CD4-positive, CD25-positive, alpha-beta regulatory T cell (primary cell): ENCODE results near the gene SLC30A4. TPM values are rescaled to one million over a fixed set of nuclear protein-coding genes. Genes with fewer than 3 reads are reported as not detected.

ENCODE experiments used
- ATAC-seq, 2 donors: fragments of 150-1000 bp; cut with Tn5 transposase; one replicate each; pipeline ENCODE4 v1.10.0; 2021; ENCODE audit warnings: low read depth in 2 of 2, moderate number of reproducible peaks in 2 of 2, moderate library complexity in 1 of 2
- DNase-seq, 3 donors: peaks; one replicate each; pipeline versions ENCODE4 v3.0.0 to v3.0.0-alpha.2; 2012 to 2022; ENCODE audit warnings: mixed read lengths in 1 of 3
- H3K27ac ChIP-seq: one replicate; pipeline ENCODE4 v1.7.0; 2013; ENCODE audit warnings: mild to moderate bottlenecking, low read length; ENCODE audit not compliant: insufficient read depth, poor library complexity, severe bottlenecking
- H3K27me3 ChIP-seq: one replicate; pipeline ENCODE4 v1.7.0; 2013; ENCODE audit warnings: low read length; ENCODE audit not compliant: control insufficient read depth, insufficient read depth
- H3K36me3 ChIP-seq: one replicate; pipeline ENCODE4 v1.7.0; 2013; ENCODE audit warnings: mild to moderate bottlenecking, low read length, moderate library complexity; ENCODE audit not compliant: control insufficient read depth, insufficient read depth
- H3K4me1 ChIP-seq: 2 replicates; pipeline ENCODE4 v1.7.0; 2013; ENCODE audit warnings: mild to moderate bottlenecking, low read length; ENCODE audit not compliant: insufficient read depth, control insufficient read depth, poor library complexity, severe bottlenecking
- H3K4me3 ChIP-seq: one replicate; pipeline ENCODE4 v1.7.0; 2013; ENCODE audit warnings: low read depth, mild to moderate bottlenecking, low read length, moderate library complexity
- H3K9me3 ChIP-seq, 2 experiments: 1 replicate in 1 of 2; 2 replicates in 1 of 2; pipeline ENCODE4 v1.7.0; 2013; ENCODE audit warnings: low read length in 2 of 2, mild to moderate bottlenecking in 1 of 2, moderate library complexity in 1 of 2; ENCODE audit not compliant: control insufficient read depth in 2 of 2
- H3K27ac Mint-ChIP-seq, 3 donors: one replicate each; pipeline ENCODE4 v1.8.0; 2020 to 2022; ENCODE audit warnings: mild to moderate bottlenecking in 3 of 3, mixed read lengths in 3 of 3, moderate library complexity in 2 of 3
- H3K27me3 Mint-ChIP-seq: one replicate; pipeline ENCODE4 v1.8.0; 2022; ENCODE audit warnings: mild to moderate bottlenecking, mixed read lengths
- H3K36me3 Mint-ChIP-seq: one replicate; pipeline ENCODE4 v1.8.0; 2020; ENCODE audit warnings: mixed read lengths
- H3K4me1 Mint-ChIP-seq, 4 donors: one replicate each; pipeline ENCODE4 v1.8.0; 2020 to 2022; ENCODE audit warnings: mixed read lengths in 4 of 4, mild to moderate bottlenecking in 1 of 4
- H3K4me3 Mint-ChIP-seq, 4 donors: one replicate each; pipeline ENCODE4 v1.8.0; 2020 to 2022; ENCODE audit warnings: mild to moderate bottlenecking in 4 of 4, mixed read lengths in 4 of 4, moderate library complexity in 3 of 4
- H3K9me3 Mint-ChIP-seq, 7 donors: one replicate each; pipeline ENCODE4 v1.8.0; 2020 to 2022; ENCODE audit warnings: mixed read lengths in 7 of 7, mild to moderate bottlenecking in 3 of 7, moderate library complexity in 2 of 7
- polyA plus RNA-seq, 4 donors: library from polyadenylated mRNA; unstranded; fragments of 300-500 nt; fragmentation: Illumina TruSeq; gene quantifications; one replicate each; pipeline ENCODE4 v1.2.3, GENCODE V29; 2021
- total RNA-seq: library from RNA; stranded (reverse); gene quantifications from one replicate; pipeline ENCODE4 v1.2.3, GENCODE V29; 2022

SLC30A4 gene
- total and polyA plus RNA-seq, 5 donors from 2014 or later: 0.19 to 0.94 (median 0.45) TPM

DNA sequence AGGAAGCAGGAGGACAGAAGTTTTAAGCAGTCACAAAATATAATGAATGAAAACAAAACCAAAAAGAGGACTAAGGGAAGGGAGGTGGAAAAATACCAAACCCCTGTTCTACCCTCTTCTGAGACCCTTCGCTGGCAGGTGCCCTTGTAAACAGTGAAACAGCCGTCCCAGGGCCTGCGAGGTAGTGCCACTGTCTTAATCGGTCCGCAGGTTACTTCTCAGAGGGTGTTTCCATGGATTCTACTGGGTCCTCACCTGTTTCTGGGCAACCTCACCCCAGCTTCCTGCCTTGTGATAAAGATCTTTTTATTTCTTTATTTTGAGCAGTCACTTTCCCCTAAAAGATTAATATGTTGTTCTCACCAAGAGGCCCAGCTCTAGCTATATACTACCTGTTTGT, 65.3 kb downstream of the SLC30A4 start:
- Histone ChIP-seq H3K36me3 (no peaks in the 10 kb centered on the region), H3K27ac (peak overlapping the region; percentile 75), H3K9me3 (no peaks in the 10 kb centered on the region), H3K4me3 (peak overlapping the region; percentile 96), H3K4me1 (peaks cover 33% of the 10 kb centered on the region), H3K27me3 (no peaks in the 10 kb centered on the region)
- Mint-ChIP-seq H3K9me3 (no peaks in the 10 kb centered on the region), H3K27me3 (no peaks in the 10 kb centered on the region), H3K36me3 (no peaks in the 10 kb centered on the region), H3K4me1 (peaks cover 10 to 39% (median 24%) of the 10 kb centered on the region in 4 donors), H3K4me3 (peak overlapping the region; percentile 82 to 92 (median 89)), H3K27ac (peak overlapping the region; percentile 43 to 90 (median 81))
- peak in 1 of 2 donors; percentile 6 for ATAC-seq
- DNase-seq: no peak

DNA sequence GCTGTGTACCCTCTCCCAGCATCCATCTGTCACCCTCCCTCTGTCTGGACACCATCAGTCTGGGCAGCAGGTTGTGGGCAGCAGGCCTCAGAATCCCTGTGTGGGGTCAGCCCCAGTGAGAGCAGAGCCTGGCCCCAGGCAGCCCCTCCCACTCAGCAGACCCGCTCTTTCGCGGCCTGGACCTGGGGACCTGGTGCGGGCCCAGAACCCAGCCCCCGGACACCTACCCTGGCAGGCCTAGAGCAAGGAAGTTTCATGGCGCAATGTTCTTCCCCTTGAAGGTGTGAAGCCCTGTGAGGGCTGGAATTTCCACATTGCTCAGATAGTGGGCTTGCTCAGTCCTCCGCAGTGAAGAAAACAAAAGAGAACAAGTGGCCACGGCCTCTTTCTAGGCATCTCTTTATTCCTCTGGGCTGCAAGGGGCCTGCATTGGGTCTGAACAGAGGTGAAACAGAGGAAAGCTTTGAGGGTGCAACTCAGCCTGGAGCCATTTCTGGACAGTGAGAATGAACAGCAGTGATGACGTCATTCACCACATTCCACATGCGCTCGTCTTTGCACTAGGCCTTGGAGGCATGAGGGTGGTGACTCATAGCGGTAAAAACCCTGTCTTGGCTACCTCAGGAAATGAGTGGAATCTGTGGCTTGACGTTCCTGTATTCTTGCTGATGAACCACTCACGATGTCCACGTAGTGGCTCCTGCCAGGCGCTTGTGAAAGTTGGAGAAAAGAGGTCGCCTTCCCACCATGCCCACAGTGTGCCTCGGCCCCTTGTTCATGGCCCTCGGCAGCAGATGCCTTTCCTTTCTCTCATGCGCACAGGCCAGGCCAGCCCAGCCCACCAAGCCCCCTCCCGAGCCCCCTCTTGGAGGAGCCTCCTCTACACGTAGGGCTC, 66.1 kb downstream of the SLC30A4 start:
- Histone ChIP-seq H3K9me3 (no peaks in the 10 kb centered on the region), H3K27ac (peak overlapping the region; percentile 75), H3K4me1 (peaks cover 33% of the 10 kb centered on the region), H3K27me3 (no peaks in the 10 kb centered on the region), H3K36me3 (no peaks in the 10 kb centered on the region), H3K4me3 (no peak overlapping the region)
- Mint-ChIP-seq H3K27me3 (no peaks in the 10 kb centered on the region), H3K27ac (peak overlapping the region in 1 of 3 donors; percentile 43), H3K36me3 (no peaks in the 10 kb centered on the region), H3K4me1 (peaks cover 10 to 39% (median 24%) of the 10 kb centered on the region in 4 donors), H3K4me3 (peak overlapping the region in 3 of 4 donors; percentile 13 to 82 (median 58)), H3K9me3 (no peaks in the 10 kb centered on the region)
- DNase-seq (peak in 2 of 3 donors; percentile 41 to 48), ATAC-seq (peak; percentile 15 to 35)

DNA sequence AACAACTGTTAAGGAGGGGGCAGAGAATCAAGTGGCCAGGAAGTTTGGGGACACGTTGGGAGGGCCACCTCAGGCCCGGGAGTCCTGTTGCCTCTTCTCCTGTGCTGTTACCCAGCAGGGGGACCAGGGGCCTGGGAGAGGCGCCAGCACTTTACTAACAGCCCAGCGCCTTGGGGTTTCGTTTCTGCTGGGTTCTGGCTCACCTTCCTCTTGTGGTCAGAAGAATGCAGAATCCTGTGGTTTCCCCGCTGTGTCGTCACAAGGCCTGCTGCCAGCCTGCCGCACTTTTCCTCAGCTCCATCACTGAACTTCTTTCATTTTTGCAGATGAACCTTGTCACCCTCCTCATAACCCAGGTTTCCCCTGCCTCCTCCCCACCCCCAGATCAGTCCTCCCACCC, 67.7 kb downstream of the SLC30A4 start:
- DNase-seq: peak; percentile 34 to 76 (median 36)
- Mint-ChIP-seq H3K27me3 (no peaks in the 10 kb centered on the region), H3K27ac (peak overlapping the region in 2 of 3 donors; percentile 50 to 82), H3K36me3 (no peaks in the 10 kb centered on the region), H3K9me3 (no peaks in the 10 kb centered on the region), H3K4me3 (peak overlapping the region; percentile 16 to 71 (median 36)), H3K4me1 (peaks cover 10 to 39% (median 24%) of the 10 kb centered on the region in 4 donors)
- Histone ChIP-seq H3K4me3 (no peak overlapping the region), H3K36me3 (no peaks in the 10 kb centered on the region), H3K4me1 (peaks cover 33% of the 10 kb centered on the region), H3K9me3 (no peaks in the 10 kb centered on the region), H3K27me3 (no peaks in the 10 kb centered on the region), H3K27ac (no peak overlapping the region)
- ATAC-seq: peak; percentile 30 to 44

DNA sequence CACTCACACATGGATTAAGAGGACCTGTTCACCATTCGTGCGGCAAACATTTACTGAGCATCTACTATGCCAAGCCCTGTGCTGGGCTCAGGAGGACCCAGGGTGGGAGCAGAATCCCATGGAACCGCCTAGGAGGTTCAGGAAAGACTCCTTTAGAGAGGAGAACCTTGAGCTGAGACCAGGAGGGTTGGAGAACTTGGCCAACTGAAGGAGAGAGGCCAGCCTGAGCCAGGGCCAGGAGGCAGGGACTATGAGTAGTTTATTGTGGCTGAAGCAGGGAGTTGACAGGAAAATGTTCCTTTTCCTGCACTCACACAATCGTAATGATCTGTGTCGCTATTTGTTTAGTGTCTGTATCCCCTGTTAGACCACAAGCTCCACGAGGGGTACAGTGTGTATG, 71.3 kb downstream of the SLC30A4 start:
- no peak for ATAC-seq
- Histone ChIP-seq H3K36me3 (no peaks in the 10 kb centered on the region), H3K9me3 (no peaks in the 10 kb centered on the region), H3K4me3 (no peak overlapping the region), H3K27me3 (no peaks in the 10 kb centered on the region), H3K27ac (no peak overlapping the region), H3K4me1 (peaks cover 9% of the 10 kb centered on the region)
- H3K4me3 Mint-ChIP-seq: no peak overlapping the region
- H3K4me1 Mint-ChIP-seq: peaks cover 0 to 17% (median 8%) of the 10 kb centered on the region in 4 donors
- no peaks in the 10 kb centered on the region for H3K9me3 Mint-ChIP-seq
- H3K36me3 Mint-ChIP-seq: no peaks in the 10 kb centered on the region
- no peak for DNase-seq
- no peaks in the 10 kb centered on the region for H3K27me3 Mint-ChIP-seq
- no peak overlapping the region for H3K27ac Mint-ChIP-seq

DNA sequence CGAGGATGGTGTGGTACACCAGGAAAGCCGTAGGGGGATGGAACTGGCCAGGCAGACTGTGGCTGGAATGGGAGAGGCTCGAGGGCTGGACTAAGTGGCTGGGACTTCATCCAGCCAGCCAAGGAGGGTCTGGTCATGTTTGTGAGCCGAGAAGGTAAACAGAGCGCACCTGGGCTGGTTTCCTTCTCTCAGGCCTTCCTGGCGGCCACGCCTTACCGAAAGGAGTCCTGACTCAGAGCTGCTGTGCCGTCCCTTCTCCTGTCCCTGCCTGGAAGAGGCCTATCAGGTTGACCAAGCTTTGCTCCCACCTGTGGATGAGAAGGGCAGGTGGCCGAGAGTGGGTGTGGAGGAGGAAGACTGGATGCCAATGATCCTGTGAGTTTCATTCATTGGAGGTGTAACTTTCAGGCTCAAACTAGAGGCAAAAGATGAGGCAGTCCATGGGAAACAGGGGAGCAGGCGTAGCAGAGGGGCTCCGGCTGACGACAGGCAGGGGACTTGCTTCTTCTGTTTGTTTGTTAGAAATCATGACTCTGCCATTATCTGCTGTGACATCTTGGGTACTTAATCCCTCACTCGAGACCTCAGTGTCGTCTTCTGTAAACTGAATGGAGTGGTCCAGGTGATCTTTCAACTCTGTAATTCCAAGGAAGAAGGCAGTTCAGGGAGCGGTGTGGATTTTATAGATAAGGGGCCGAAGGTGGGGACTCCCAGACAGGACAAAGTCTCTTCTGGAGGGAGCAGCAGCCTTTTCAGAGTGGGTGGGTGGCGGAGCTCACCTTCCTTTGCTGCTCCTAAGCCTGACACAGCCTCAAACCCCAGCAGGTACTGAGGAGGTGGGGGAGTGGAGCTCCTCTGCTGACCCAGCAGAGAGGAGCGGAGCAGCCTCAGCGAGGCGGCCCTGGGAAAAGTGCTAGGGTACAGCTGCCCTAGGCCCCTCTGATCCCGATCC, 72.4 kb downstream of the SLC30A4 start:
- no peak overlapping the region for H3K4me3 ChIP-seq
- Mint-ChIP-seq H3K4me3 (no peak overlapping the region), H3K36me3 (no peaks in the 10 kb centered on the region), H3K9me3 (no peaks in the 10 kb centered on the region), H3K4me1 (peaks cover 0 to 13% (median 6%) of the 10 kb centered on the region in 4 donors), H3K27me3 (no peaks in the 10 kb centered on the region), H3K27ac (no peak overlapping the region)
- DNase-seq: no peak
- H3K9me3 ChIP-seq: no peaks in the 10 kb centered on the region
- ATAC-seq: no peak
- H3K27ac ChIP-seq: no peak overlapping the region
- no peaks in the 10 kb centered on the region for H3K36me3 ChIP-seq
- peaks cover 7% of the 10 kb centered on the region for H3K4me1 ChIP-seq
- H3K27me3 ChIP-seq: no peaks in the 10 kb centered on the region

DNA sequence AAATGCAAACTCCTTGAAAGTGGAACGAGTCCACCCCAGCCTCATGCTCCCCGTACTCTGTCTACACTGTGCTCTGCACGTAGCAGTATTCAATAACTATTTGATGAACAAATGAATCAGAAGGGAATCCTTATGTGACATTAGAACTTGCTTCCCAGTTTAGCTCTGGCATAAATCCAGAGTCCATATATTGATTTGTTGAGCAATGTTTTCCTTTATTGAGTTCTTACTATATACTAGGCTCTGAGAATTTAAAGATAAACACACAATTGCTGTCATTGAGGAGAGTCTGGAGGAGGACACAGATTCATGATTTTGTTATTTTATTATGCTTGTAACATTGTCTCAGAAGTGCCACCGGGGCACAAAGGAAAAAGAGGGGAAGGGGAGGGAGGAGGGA, 73.2 kb downstream of the SLC30A4 start:
- H3K27me3 Mint-ChIP-seq: peaks cover 4% of the 10 kb centered on the region
- H3K4me1 Mint-ChIP-seq: peaks cover 0 to 5% (median 2%) of the 10 kb centered on the region in 4 donors
- H3K36me3 Mint-ChIP-seq: no peaks in the 10 kb centered on the region
- Histone ChIP-seq H3K27me3 (no peaks in the 10 kb centered on the region), H3K9me3 (no peaks in the 10 kb centered on the region), H3K27ac (no peak overlapping the region), H3K4me1 (no peaks in the 10 kb centered on the region), H3K36me3 (no peaks in the 10 kb centered on the region), H3K4me3 (no peak overlapping the region)
- H3K27ac Mint-ChIP-seq: no peak overlapping the region
- ATAC-seq (no peak), DNase-seq (no peak)
- no peaks in the 10 kb centered on the region for H3K9me3 Mint-ChIP-seq
- H3K4me3 Mint-ChIP-seq: no peak overlapping the region

DNA sequence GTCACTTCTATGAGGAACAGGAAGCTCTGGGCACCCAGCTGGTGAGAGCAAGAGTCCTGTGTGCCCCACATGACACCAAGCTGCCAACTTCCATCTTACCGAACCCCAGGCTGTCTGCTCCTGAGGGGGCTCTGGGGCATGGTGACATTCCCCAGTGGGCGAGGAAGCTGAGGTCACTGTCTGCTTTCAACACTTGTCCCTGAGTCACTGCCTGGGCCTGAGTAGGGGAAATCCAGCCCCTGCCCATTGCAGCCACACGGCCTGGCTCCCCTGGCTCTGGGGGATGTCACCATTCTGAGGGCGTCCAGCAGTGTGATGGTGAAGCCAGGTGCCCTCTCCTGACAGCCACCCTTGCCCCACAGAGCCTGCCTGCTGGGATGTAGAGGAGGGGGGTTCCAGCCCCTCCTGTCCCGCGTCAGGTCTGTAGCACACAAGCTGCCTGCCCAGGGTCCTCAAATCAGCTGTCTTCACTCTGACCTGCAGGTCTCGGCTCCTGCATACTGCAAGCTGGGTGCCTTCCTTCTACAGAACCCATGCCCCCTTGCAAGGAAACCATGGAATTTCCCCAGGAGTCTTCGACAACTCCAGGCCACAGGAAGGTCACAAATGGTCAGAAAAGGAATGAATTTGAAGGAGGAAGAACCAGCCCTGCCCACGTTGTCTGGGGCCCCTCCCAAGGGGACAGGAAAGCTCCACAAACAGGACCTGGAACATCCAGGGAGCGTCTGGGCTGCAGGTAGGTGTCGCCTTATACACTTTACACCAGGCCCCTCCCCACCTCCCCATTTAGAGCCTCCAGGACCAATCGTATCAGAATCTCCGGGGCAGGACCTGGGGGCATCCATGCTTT, 74.3 kb downstream of the SLC30A4 start:
- H3K27me3 Mint-ChIP-seq: peaks cover 4% of the 10 kb centered on the region
- DNase-seq: no peak
- no peaks in the 10 kb centered on the region for H3K27me3 ChIP-seq
- no peak overlapping the region for H3K27ac ChIP-seq
- peak in 1 of 2 donors; percentile 31 for ATAC-seq
- no peaks in the 10 kb centered on the region for H3K4me1 Mint-ChIP-seq
- H3K4me1 ChIP-seq: no peaks in the 10 kb centered on the region
- H3K9me3 ChIP-seq: no peaks in the 10 kb centered on the region
- H3K36me3 Mint-ChIP-seq: no peaks in the 10 kb centered on the region
- no peak overlapping the region for H3K4me3 Mint-ChIP-seq
- H3K4me3 ChIP-seq: no peak overlapping the region
- no peaks in the 10 kb centered on the region for H3K36me3 ChIP-seq
- H3K27ac Mint-ChIP-seq: no peak overlapping the region
- no peaks in the 10 kb centered on the region for H3K9me3 Mint-ChIP-seq
